LoVo (cell line): ENCODE data around the gene OAS1.

Experiments used
- DNase-seq: peaks from one replicate; pipeline ENCODE4 v3.0.0-alpha.2; 2016; ENCODE audit warnings: low spot score

The OAS1 gene

GRCh38 chr12:112906712-112907414, at the start of gene OAS1:
TSS of gene OAS1 (plus strand) at chr12:112906962. CDS start at chr12:112907040, 78 bp downstream.
- DNase-seq: peak; percentile 85

GRCh38 chr12:112859291-112859690, 47.5 kb upstream of the OAS1 start:
- no peak for DNase-seq

DNA sequence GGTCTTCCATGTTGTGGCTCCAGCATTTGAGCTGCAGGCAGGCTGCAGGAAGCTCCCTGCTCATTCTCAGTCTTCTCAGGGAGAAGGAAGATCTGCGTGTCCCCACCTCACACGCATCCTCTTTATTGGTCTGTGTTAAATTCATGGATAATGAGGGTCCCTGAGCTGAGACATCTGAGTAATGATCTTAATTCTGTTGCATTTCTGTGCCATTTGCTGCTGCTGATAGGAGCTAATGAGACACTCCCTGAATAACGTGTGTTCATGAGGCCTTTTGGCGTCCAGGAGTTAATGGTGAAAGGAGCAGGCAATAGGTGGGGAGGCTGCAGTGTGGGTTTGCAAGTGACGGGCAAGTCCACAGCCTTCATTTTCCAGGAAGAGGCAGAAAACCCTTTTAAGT, 46.6 kb upstream of the OAS1 start:
- no peak for DNase-seq

DNA sequence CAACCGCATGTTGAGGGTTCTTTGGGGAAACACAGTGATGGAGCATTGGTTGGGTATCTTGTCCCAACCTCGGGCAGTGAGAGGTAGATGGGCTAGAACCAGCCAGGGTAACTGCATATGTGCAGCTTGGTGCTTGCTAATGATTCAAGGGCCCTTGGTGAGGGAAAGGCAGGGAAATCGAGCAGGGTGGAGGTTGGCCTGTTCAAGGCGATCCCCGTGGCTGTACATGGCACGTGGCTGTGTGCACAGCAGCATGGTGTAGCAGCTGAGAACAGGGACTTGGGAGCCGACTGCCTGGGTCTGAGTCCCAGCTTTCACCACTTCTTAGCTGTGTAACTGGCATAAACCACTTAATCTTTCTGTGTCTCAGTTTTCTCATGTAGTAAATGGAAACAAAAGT, 45.5 kb upstream of the OAS1 start:
- no peak for DNase-seq

DNA sequence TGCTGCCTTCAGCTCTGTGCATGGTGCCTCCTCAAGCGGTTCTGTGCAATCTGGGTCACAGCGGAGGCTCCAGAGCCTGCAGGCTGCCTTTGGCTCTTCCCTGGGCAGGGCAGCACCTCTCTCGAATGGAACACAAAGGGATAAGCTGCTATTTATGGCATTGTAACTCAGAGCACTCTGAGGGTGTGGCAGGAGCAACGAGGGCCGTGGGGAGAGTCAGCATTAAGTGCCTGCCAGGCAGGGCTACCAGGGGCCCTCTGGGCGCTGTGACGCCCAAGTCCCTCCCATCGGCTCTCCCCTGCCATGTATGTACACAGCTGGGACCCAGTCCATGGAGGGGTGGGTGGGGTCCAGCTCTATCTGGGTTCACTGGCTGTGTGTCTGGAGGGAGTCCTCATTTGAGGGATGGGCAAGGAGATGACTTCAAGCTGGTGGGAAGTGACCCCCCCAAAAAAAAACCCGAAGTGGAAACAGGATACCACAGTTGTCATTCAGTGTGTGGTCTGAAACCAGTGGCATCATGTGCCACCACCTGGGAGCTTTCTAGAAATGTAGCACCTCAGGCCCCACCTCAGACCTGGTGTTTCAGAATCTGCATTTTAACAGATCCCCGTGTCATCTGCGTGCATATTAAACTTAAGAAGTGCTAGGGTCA, 44.0 kb upstream of the OAS1 start:
- DNase-seq: no peak

DNA sequence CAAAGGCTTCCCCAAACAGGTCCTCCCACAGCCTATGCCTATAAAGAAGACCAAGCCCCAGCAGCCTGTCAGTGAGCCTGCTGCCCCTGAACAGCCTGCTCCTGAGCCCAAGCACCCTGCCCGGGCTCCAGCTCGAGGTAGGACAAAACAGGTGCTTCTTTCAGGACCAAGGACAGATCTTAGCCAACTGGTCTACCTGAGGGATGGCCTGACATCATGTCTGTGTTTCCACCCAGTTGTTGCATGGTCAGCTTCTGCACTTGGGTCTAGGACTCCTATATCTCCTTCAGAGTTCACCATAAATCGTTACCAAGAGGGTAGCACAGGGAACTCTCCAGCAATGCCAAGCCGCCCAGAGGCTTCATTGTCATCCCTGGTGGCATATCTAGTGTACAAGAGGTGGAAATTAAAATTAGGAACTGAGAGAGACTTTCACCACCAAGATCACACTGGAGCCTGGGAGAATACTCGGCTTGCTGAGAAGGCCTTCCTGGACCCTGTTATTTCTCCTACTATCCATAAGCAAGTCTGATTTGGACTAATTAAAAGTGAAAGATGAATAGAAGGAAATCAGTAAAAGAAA, 38.2 kb upstream of the OAS1 start:
- DNase-seq: peak; percentile 34

- DNase-seq: no peak
These were observed 37.7 kb upstream of the OAS1 start for GRCh38 chr12:112869091-112869490.

GRCh38 chr12:112869778-112870177, 37.0 kb upstream of the OAS1 start:
- DNase-seq: no peak

DNA sequence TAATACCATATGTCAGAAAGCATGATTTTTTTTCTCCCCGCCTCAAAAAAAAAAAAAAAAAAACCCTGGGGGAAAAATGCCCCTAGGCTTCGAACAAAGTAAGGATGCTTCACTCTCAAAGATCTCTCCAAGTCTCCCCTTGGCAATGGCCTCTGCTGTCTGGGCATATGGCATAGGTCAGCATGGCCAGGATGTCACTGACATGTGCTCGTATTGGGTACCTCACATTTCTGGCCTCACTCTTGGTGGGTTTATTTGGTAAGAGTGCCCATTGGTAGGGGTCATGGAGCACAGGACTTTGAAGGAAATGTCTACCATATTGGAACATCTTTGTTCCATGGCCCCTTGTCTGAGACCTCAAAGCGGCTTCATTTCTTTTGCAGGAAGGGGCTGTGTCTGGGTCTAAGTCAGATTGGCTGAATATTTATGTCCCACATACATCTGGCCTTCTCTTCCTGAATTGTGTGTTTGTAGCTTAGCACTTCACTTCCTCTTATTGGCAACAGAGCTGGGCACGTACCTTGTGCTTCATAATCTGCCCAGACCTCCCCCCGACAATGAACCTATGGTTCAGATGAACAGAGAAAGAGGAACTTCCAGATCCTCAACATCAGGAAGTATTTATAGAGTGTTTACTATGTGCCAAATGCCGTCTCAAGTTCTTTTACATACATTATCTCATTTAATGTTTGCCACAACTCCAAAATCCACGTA, 36.3 kb upstream of the OAS1 start:
- DNase-seq: no peak

- no peak for DNase-seq
These were observed 31.2 kb upstream of the OAS1 start for GRCh38 chr12:112875608-112876007.

GRCh38 chr12:112876506-112876905, 30.3 kb upstream of the OAS1 start:
- DNase-seq: no peak

DNA sequence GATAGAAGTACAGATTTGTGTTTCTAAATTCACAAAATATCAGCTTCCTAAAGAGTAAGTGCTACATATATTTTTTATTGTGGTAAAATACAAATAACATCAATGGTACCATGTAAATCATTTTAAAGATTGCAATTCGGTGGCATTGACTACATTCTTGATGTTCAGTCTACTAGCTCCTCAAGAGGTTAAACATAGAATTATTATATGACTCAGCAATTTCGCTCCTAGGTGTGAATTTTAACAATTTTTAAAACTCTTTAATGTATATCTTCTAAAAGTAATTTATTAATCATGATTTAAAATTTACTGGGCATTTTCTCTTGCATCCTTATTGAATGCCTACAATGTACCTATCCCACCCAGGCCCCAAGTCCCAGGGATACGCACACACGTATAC, 29.8 kb upstream of the OAS1 start:
- no peak for DNase-seq

GRCh38 chr12:112878488-112878887, 28.3 kb upstream of the OAS1 start:
- no peak for DNase-seq

GRCh38 chr12:112879191-112879705, 27.5 kb upstream of the OAS1 start:
- no peak for DNase-seq

DNA sequence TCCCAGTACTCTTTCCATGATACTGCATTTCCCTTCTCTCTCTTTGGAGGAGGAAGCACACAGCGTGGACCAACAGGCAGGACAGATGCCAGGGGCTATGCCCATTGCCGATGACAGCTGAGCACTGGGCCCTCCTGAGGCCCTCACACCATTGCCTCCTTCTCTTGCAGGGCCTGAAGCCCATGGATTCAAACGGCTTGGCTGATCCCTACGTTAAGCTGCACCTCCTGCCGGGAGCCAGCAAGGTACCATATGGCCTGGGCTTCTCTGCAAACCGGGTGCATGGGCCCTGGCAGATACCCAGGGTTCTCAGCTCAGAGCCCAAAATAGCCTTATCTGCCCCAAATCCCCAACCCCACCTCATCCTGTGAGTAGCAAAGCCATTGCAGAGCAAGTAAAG, 25.2 kb upstream of the OAS1 start:
- DNase-seq: no peak

GRCh38 chr12:112885236-112885635, 21.5 kb upstream of the OAS1 start:
- DNase-seq: no peak

- no peak for DNase-seq
These were observed 19.2 kb upstream of the OAS1 start for GRCh38 chr12:112887550-112887949.

- DNase-seq: no peak
These were observed 15.4 kb upstream of the OAS1 start for GRCh38 chr12:112891093-112892024.

DNA sequence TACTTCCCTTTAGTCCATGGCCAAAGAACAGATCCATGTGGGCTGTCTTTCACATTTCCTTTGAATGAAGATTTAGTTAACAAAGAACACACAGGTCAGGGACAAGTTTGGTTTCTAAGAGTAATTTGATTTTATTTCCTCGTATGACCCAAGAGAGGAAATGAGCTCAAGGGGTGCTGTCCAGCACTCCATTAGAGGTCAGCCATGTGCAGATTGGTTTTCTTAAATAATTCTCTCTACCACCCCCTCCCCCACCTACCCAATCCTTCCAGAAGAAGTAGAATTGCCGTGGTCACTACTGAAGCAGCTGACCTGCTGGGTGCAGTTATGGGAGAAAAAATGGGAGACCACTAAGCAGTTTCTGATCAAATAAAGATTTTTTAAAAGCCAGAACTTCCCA, 13.9 kb upstream of the OAS1 start:
- DNase-seq: no peak

- DNase-seq: no peak
These were observed 12.6 kb upstream of the OAS1 start for GRCh38 chr12:112894128-112894527.

DNA sequence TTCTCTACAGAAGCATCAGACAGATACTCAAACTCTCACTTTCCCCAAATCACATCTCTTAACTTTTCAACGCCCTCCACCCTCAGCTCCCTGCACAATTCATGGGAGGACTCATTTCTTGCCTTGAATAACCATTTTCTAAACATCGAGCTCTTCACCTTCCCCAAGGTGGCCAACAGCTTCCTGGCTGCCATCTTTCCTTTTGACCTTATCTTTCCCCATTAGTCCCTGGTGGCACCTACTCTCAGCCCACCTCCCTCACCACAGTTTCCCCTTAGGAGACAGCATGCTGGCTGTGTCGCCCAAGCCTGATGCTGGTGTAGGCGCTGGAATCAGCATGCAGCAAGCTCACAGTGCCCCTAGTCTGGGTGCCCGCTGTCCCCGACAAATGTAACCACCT, 8.4 kb upstream of the OAS1 start:
- no peak for DNase-seq
